BJ (cell line): ENCODE measurements around the gene ARHGAP30. TPM values are rescaled to one million over a fixed set of nuclear protein-coding genes. Genes with fewer than 3 reads are reported as not detected.

Experiments
- CTCF ChIA-PET: fragments of 350-600 bp; formaldehyde crosslinking; extraction: SDS; loops from one replicate; lab custom pipeline; 2021; ENCODE audit warnings: antibody characterized with exemption, inconsistent platforms; lab: Yijun Ruan, JAX
- POLR2A ChIA-PET: fragments of 300-600 bp; sonication (Branson Sonifier 250); formaldehyde crosslinking; extraction: SDS; loops from one replicate; lab custom pipeline; 2021; ENCODE audit warnings: antibody characterized with exemption; lab: Charles Lee
- DNase-seq: peaks from one replicate; pipeline ENCODE4 v3.0.0-alpha.2; 2011; ENCODE audit warnings: low read depth
- H3K27me3 ChIP-seq: 2 replicates; pipeline ENCODE4 v1.6.0; 2011; ENCODE audit warnings: low read length; ENCODE audit not compliant: control insufficient read depth, insufficient read depth
- H3K36me3 ChIP-seq: 2 replicates; pipeline ENCODE4 v1.5.1; 2011; ENCODE audit warnings: low read length; ENCODE audit not compliant: control insufficient read depth, insufficient read depth
- H3K4me3 ChIP-seq: 2 replicates; pipeline ENCODE4 v1.5.1; 2011; ENCODE audit warnings: low read depth, mild to moderate bottlenecking, control low read depth, low read length
- CTCF ChIP-seq: IDR thresholded peaks from 2 replicates; pipeline ENCODE4 v1.5.1; 2011; ENCODE audit warnings: low read depth, mild to moderate bottlenecking, control low read depth, inconsistent platforms, low read length, moderate library complexity; ENCODE audit not compliant: insufficient read depth
- polyA plus RNA-seq: library from polyadenylated mRNA; depleted of rRNA; stranded (reverse); fragments of >200 nt; gene quantifications from 2 replicates; pipeline ENCODE4 v1.2.3, GENCODE V29; 2011

ARHGAP30 gene
- polyA plus RNA-seq, 1 experiment: not detected

GRCh38 chr1:161082483-161082882, 12.8 kb upstream of the ARHGAP30 start:
- H3K27me3 ChIP-seq: no peaks in the 10 kb centered on the region
- POLR2A ChIA-PET: no interaction called here
- H3K4me3 ChIP-seq: no peak overlapping the region
- CTCF ChIA-PET: interaction anchor here (7.5 kb wide), 1 partner anchor 14 kb away, joined by 80 read pairs; the partner anchor contains the start of gene KLHDC9
- TF ChIP-seq CTCF: no peak
- no peak for DNase-seq
- no peaks in the 10 kb centered on the region for H3K36me3 ChIP-seq

- POLR2A ChIA-PET: interaction anchor here (0.5 kb wide), 1 partner anchor 120 kb away, joined by 4 read pairs; no protein-coding TSS in a partner anchor
- H3K4me3 ChIP-seq: no peak overlapping the region
- TF ChIP-seq CTCF: no peak
- no peaks in the 10 kb centered on the region for H3K27me3 ChIP-seq
- DNase-seq: no peak
- CTCF ChIA-PET: interaction anchor here (0.9 to 12.3 kb wide), 2 partner anchors 10 to 15 kb away, joined by 5 to 132 read pairs; partner anchors contain the start of gene KLHDC9
- no peaks in the 10 kb centered on the region for H3K36me3 ChIP-seq
Measured at GRCh38 chr1:161081519-161081918, 11.8 kb upstream of the ARHGAP30 start.

- no peak for DNase-seq
- Histone ChIP-seq H3K36me3 (no peaks in the 10 kb centered on the region), H3K4me3 (no peak overlapping the region), H3K27me3 (no peaks in the 10 kb centered on the region)
- ChIA-PET POLR2A (interaction anchor here (0.5 kb wide), 1 partner anchor 121 kb away, joined by 4 read pairs; no protein-coding TSS in a partner anchor), CTCF (interaction anchor here (0.7 to 12.3 kb wide), 4 partner anchors 9 to 90 kb away, joined by 3 to 132 read pairs (median 4); partner anchors contain the start of gene KLHDC9)
- no peak for TF ChIP-seq CTCF
Measured at GRCh38 chr1:161080441-161081405, 11.0 kb upstream of the ARHGAP30 start.

GRCh38 chr1:161079436-161080110, 9.9 kb upstream of the ARHGAP30 start:
- H3K36me3 ChIP-seq: no peaks in the 10 kb centered on the region
- no peaks in the 10 kb centered on the region for H3K27me3 ChIP-seq
- no peak for DNase-seq
- H3K4me3 ChIP-seq: no peak overlapping the region
- ChIA-PET POLR2A (no interaction called here), CTCF (interaction anchor here (0.7 to 12.3 kb wide), 4 partner anchors 10 to 89 kb away, joined by 3 to 132 read pairs (median 5); partner anchors contain the start of genes ARHGAP30 and KLHDC9)
- no peak for TF ChIP-seq CTCF
